Fibroblast of lung (primary cell): ENCODE data around the gene PCGF3.

Experiments
- EZH2 ChIP-seq: IDR thresholded peaks from 2 replicates; pipeline ENCODE4 v1.5.1; 2012; ENCODE audit warnings: low read length, control low read depth, mild to moderate bottlenecking; ENCODE audit errors: missing control alignments
- TF ChIP-seq, protein P1 (sequence below), 2 donors: IDR thresholded peaks in 1 of 2; conservative IDR thresholded peaks in 1 of 2; 1 replicate in 1 of 2; 2 replicates in 1 of 2; pipeline ENCODE4 v1.5.1; 2011 to 2012; ENCODE audit warnings: low read length in 2 of 2, control low read depth in 1 of 2, inconsistent platforms in 1 of 2, low read depth in 1 of 2, mild to moderate bottlenecking in 1 of 2

GRCh38 chr4:815464-816146 is 110.0 kb downstream of the PCGF3 start:
- TF ChIP-seq, protein P1, sequence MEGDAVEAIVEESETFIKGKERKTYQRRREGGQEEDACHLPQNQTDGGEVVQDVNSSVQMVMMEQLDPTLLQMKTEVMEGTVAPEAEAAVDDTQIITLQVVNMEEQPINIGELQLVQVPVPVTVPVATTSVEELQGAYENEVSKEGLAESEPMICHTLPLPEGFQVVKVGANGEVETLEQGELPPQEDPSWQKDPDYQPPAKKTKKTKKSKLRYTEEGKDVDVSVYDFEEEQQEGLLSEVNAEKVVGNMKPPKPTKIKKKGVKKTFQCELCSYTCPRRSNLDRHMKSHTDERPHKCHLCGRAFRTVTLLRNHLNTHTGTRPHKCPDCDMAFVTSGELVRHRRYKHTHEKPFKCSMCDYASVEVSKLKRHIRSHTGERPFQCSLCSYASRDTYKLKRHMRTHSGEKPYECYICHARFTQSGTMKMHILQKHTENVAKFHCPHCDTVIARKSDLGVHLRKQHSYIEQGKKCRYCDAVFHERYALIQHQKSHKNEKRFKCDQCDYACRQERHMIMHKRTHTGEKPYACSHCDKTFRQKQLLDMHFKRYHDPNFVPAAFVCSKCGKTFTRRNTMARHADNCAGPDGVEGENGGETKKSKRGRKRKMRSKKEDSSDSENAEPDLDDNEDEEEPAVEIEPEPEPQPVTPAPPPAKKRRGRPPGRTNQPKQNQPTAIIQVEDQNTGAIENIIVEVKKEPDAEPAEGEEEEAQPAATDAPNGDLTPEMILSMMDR (conservative IDR thresholded peaks at IDR 0.05 in 1 of 2, IDR thresholded peaks at IDR 0.05 in 1 of 2; ENCODE audit: low read depth in 1 of 2, low read length in 2 of 2): no peak
- TF ChIP-seq EZH2: no peak
